GM12873 (cell line): ENCODE results near the gene MSRB1.

Experiments used
- CTCF ChIP-seq: IDR thresholded peaks from 2 replicates; pipeline ENCODE4 v1.5.1; 2012; ENCODE audit warnings: low read depth, mild to moderate bottlenecking, moderate library complexity, low read length, control low read depth; ENCODE audit not compliant: insufficient read depth; ENCODE audit errors: missing control alignments

The MSRB1 gene

GRCh38 chr16:1923299-1924034, 19.5 kb downstream of the MSRB1 start:
- peak; percentile 48 for TF ChIP-seq CTCF

- no peak for TF ChIP-seq CTCF
These were observed 20.6 kb downstream of the MSRB1 start for GRCh38 chr16:1922357-1922756.

GRCh38 chr16:1920727-1921171, 22.2 kb downstream of the MSRB1 start:
- TF ChIP-seq CTCF: no peak

GRCh38 chr16:1919327-1919998, 23.5 kb downstream of the MSRB1 start:
- TF ChIP-seq CTCF: no peak

GRCh38 chr16:1918351-1919326, 24.4 kb downstream of the MSRB1 start, which contains the start of gene HS3ST6:
TSS of gene HS3ST6 (minus strand) at chr16:1918415. CDS start at chr16:1918323, 92 bp downstream.
- no peak for TF ChIP-seq CTCF

- TF ChIP-seq CTCF: no peak
These were observed 25.2 kb downstream of the MSRB1 start for GRCh38 chr16:1917665-1918350.
